HG03139 (cell line): ENCODE data around the gene MMEL1.
A peak's percentile ranks its signal among the peaks of the same experiment; 100 is the strongest.
"Not testable (repeated sequence)": the region's sequence is repeated elsewhere in the genome, so short reads cannot be mapped to it uniquely, and the experiment has no call there.

Experiments
- ATAC-seq: cut with Tn5 transposase; IDR thresholded peaks from one replicate; pipeline ENCODE4 v1.9.1; 2021; ENCODE audit not compliant: unreplicated experiment

The MMEL1 gene

DNA sequence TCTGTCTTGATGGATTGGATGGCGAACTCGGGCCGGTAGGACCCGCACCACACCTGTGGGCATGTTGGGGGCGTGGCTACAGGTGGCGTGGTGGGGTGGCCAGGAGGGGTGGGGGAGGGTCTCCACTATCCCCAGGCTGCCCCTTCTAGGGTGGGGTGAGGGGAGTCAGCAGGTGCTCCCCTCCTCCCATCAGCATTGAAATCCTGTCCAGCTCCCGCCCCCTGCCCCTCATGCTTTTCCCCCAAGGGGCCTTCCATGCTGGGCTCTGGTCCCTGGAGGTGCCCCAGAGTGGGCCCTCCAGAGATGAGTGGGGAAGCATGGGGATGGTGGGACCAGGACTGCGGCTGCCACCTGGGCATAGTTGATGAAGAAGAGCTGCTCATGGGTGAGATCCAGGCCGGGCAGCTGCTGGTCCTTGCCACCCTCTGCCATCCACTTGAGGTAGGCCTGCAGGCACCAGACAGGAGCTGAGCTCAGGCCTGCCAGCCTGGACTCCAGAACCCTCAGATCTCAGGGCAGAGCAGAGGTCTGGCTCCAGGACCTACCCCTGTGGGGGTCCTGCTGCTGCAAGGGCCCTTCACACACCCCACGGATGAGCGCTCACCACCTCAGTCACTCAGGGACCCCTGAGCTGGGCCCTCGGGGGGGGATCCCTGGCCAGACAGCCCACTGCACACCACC lies 41.1 kb downstream of the MMEL1 start:
- ATAC-seq: no peak

DNA sequence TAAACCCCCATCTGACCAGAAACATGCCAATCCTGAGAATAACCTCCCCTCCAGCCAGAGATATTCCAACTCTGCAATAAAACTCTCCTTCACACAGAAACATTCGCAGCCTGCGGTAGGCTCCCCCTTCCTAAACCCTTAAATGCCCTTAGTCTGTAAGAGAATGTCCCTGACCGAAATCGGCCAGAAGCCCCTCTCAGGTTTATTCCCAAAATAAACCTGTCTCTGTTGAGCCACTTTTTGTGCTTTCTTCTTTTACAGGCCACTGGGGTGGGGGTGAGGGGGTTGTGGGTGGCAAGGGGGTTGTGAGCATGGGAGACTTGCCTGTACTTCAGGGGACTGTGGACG lies 41.6 kb downstream of the MMEL1 start:
- ATAC-seq: no peak

DNA sequence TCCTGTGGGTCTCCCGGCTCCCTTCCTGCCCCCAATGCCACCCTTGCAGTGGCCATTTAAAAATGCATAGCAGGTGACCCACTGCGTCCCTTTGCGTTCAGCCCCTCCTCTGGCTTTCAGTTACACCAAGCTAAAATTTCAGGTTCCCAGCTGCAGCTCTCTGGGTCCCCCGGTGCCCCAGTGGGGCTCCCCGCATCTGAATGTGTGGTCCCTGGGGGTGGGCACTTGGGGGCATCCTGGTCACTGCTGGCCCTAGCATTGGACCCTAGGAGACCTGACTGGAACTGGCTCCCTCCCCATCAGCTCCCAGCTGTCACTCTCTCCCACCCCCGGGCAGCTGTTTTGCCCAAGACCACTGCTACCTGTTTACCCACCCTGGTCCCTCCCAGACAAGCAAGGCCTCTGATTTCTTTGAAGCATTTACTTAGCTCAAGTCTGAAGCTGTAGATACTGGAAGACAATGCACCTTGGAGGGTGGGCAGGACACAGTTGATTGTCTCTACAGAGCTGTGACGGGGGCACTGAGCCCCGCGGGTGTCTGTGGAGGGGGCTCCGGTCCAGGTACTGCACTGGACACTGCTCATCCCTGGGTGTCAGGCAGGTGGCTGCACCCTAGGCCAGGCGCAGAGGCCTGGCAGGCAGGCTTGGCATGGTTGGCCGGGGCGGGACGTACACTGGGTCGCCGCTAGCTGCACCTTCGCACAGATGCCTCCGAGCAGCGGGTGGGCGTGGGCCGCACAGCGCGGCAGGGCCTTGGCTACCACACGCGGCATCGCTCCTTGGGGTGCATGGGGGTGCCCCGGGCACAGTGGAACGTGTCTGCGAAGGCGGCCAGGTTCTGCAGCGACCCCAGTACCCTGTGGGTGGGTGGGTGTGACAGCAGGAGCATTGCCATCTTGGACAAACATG lies 42.3 kb downstream of the MMEL1 start:
- ATAC-seq: no peak

DNA sequence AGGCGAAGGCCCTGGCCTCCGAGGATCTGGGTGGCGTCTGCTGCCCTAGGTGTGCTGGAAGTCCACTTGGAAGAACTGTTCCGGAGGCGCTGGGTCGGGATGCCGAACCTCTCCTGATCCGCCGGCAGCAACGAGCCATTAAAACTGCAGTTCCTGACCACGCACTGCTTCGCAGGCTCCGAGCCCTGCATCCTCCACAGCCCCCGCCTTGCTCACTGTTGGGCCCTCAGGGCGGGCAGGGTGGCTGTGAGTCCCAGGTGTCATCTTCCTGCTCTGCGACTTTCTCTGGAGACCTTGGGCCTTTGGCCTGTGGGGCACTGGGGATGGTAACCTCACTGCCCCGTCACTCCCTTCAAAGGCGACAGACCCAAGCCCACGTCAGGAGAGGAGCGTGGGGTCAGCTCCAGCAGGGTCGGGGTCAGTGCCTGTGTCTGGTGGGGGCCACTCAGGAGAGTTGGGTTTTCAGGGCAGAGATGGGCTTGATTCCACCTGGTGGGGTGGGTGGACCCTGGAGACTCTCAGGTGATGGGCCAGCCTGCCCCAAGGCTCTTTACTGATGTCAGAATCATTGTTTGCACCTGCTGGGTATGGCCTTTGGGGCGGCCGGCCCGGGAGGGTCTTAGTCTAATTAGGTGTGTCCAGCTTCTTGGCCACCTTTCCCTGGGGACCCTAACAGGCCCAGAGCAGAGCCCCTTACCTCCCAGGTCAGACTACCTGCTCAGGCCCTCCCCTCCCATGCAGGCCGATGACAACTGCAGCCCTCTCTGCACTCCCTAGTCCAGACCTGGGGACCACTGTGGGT lies 43.2 kb downstream of the MMEL1 start:
- no peak for ATAC-seq

DNA sequence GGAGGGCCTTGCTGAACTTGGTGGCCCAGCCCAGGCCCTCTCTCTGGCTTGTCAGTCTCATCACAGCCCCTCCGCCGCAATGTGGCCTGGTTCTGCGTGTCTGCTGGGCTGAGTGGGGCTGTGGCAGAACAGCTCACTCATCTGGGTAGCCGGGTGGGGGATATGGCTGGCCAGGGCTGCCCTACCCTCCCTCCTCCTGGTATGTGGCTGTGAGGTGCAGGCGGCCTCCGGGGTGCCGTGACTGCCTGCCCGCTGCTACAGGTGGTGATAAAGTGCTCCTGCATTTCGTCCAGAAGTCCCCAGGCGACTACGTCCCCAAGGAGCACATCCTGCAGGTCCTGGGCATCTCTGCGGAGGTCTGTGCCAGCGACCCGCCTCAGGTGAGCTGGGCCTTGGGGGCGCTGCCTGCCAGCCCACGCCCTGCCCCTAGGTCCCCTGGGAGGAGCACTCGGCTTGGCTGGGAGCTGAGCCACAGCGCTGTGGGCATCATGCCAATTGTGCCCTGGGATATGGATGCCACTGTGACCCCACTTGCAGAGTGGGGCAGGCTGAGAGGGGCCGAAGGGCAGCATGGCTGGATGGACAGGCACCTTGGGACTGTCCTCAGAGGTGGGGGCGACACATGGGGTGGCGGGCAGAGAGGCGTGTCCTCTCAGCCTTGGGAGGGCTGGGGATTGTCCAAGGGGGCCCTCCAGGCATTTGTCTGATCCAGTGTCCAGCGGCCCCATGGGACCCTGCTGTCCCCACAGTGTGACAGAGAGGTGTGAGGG lies 44.0 kb downstream of the MMEL1 start:
- no peak for ATAC-seq

DNA sequence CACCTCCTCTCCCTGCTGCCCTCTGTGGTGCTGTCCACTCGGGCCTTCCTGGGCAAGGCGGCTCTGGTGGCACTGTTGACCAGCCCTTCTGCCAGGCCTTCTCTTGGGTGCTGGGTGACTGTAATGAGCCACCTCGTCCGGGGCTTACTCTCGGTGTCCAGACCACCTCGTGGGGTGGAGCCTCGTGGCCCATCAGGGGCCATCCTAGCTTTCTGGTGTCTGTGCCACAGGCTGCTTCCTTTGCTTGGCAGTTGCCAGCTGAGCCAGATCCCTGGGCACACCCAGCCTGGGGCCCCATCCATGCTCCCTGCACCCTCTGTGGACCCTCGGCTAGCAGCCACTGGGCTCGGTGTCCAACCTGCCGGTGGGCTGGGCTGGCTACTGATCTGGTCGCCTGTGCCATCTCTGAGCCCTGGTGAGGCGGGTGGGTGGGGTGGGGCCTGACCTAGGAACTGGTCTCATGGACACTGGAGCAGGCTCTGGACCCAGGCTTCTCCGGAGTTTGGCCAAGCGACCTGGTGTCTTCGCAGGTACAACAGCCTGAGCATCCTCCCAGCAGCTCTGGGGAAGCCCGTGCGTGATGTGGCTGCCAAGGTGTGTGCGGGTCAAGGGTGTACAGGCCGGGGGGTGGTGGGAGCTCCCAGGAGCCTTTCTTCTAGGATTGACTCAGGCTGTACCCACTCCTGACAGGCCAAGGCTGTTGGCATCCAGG lies 44.8 kb downstream of the MMEL1 start:
- no peak for ATAC-seq

DNA sequence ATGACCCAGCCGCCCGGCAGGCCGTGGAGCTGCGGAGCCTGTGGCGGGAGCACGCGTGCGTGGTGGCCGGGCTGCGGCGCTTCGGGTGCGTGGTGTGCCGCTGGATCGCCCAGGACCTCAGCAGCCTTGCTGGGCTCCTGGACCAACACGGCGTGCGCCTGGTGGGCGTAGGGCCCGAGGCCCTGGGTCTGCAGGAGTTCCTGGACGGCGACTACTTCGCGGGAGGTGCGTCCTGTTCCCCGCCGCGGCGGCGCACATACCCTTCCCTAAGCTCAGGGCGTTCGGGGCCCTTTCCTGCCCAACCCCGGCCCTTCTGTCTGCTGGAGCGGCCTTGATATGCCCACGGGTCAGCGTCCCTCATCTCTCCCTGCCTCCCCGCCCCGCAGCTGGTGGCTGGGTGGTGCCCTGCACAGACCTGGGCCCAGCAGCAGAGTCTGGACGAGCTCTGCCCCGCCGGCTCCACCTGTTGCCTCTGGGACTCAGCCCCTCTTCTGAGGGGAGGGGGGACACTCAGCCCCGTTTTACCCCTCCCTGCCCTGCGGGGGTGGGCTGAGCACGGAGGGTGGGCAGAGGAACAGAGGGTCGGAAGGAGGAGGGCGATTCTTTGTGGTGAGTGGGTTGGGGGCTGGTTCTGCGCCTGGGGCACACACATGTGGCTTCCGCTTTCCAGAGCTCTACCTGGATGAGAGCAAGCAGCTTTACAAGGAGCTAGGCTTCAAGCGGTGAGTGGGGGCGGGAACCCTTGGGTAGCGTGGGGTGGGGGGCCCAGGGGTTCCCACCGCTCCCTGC lies 45.6 kb downstream of the MMEL1 start:
- no peak for ATAC-seq

DNA sequence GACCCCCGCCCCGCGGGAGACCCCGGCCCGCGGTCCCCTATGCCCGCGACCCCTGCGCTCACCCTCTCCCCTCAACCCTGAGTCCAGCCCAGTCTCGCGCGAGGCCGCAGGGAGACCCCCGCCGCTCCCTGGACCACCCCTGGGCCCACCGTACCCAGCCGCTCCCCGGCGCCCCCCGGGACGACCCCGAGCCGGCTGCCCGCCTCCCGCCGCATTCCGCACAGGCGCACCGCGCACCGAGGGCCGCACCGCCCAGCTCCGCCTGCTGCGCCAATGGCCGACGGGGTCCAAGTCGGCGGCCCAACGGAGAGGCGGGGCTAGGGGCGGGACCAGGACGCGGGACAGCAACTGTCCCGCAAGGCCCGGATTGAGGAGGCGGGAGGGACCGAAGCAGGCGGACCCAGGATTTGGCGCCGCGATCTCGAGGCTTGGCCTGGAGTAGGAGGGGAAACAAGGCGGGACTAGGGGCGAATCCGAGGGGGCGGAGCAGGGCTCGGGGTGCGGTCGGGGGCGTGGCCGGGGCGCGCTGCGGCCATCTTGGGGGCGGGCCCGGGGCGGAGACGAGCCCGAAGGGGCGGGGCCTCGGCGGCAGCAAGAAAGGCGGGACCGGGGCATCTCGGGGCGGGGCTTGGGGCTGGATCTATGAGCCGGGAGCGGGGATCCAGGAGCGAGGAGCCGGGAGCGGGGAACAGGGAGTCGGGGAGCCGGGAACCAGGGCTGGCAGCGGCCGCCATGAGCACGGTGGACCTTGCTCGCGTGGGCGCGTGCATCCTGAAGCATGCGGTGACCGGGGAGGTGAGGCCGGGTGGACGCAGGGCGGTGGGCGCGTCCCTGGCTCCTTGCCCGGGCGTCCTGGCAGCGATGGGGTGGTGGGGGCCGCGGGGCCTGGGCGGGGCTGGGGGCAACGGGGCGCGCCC lies 46.4 kb downstream of the MMEL1 start, which contains the start of gene PRXL2B:
PRXL2B (plus strand) TSS at position 624 of the 917 bp plus-strand sequence; CDS start at position 733, 109 bp downstream.
- peak; percentile 59 for ATAC-seq

DNA sequence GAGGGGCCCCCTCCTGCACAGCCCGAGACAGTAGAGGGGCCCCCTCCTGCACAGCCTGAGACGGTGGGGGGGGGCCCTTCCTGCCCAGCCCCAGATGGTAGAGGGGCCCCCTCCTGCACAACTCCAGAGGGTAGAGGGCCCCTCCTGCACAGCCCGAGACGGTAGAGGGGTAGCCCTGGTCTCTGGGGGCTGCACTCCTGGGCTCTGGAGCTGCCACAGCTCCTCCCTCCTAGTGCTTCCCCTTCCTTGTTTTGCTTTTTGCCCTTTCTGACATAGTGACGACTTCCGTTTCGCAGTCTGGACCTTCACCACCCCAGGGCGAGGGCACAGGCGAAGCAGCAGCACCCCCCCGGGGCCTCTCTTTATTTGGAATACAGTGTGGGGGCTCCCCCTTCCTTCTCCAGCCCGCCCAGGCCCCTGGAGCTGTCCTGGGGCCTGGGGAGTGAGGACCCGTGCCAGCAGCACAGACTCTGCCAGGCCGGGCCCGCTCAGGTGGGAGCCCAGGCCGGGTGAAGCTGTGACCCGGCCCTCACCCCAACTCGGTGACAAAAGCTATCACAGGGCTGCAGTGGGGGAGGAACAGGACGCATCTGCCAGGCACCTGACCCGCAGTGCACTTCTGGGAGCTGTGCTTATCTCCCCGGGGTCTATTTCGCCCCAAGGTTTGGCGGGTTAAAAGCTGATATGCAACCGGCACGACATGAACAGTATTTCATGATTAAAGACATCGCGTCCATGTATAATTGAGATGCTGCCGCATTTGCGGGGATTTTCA lies 47.3 kb downstream of the MMEL1 start:
- ATAC-seq: peak; percentile 34

DNA sequence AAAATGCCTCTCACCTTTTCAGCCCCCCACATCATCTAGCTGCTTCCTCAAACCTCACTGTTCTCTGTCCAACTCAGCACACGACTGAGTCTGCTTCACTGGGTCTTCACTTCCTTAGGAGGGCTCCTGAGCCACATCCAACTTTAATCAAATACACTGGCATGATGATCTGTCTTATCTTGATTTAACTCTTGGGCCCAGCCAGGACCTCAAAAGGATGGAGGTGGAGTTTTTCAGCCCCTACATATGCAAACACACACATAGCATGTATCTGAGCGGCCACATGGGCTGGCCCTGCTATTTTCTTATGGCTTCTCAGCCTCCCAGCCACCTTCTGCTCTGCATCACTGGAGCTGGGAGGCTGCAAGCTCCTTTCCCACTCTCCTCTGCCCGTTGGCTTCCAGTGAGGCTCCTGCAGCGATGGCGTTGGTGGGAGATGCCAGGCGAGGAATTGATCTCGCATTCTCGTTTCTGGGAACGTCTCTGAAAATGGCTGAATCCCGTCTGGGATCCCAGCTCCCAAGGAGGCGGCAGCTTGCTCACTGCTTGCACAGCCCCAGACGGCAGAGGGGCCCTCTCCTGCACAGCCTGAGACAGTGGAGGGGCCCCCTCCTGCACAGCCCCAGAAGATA lies 48.0 kb downstream of the MMEL1 start:
- no peak for ATAC-seq

DNA sequence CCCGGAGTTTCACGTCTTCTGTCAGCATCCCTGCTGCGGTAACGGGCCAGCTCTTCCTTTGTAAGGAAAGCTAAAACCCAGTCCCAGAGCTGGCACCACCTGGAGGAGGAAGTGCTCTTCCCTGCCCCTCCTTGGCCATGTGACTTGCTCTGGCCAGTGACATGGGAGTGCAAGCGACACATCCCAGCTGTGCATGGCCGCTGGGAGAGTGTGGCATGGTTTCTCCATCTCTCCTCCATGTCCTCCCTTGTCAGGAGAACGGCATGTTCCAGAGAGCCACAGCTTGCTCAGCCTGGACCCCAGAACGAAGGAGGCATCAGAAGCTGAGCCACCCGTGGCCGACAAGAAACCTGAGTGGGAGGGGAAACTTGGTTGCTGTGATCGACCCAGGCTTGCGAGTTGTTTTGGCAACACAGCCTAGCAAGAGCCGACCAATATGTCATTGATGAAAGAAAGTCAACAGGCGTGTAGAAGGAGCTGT lies 48.9 kb downstream of the MMEL1 start:
- no peak for ATAC-seq

DNA sequence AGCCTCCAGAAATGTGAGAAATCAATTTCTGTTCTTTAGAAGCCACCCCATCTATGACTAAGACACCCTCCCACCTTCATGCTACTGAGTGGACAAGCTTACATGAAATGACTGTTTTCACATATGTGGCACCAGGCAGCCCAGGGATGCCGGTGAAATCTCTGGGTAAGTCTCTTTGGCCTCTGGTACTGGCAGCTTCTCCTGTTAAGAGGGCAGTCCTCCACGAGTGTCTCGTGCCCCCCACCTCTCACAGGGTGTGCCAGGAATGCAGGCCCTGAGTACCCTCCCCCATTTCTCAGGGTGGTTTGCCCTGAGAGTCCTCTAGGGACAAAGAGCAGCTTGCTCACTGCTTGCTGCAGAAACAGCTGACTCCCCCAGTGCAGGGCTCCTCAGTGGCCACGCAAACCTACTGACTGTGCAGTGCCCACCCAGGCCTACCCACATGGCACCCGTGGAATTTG lies 49.5 kb downstream of the MMEL1 start:
- ATAC-seq: no peak

DNA sequence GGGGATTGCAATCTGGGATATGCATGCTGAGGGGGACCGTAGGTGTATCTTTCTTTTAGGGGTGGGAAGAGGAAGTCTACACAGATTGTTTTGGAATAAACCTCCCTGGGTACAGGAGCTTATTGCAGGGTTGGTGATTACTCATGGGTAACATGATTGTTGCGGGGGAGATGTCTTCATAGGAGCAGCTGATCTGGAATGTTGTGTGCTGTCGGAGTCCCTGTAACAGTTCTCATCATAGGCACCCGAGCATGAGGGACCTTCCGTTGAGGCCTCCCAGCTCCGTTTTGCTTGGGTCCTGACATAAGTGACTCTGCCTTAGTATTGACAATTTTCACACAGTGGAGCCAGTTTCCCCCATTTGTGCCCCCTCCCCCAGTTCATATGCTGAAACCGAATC lies 50.4 kb downstream of the MMEL1 start:
- ATAC-seq: no peak

DNA sequence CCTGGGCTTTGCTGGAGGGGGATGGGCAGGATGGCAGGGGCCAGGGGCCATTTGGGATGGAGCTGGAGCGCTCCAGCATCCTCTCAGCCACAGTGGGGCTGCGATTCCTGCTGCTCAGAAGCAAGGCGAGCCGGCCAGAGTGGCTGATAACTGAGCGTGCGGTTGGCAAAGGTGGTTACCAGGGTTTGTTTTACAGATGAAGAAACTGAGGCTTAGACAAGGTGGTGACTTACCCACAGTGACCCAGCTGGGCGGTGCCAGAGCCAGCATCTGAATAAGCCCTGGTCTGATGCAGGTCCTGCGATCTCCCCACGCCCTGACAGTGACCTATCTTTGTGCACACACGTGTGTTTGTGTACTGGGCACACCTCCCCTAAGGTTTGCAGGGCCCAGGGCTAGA lies 52.1 kb downstream of the MMEL1 start:
- no peak for ATAC-seq

DNA sequence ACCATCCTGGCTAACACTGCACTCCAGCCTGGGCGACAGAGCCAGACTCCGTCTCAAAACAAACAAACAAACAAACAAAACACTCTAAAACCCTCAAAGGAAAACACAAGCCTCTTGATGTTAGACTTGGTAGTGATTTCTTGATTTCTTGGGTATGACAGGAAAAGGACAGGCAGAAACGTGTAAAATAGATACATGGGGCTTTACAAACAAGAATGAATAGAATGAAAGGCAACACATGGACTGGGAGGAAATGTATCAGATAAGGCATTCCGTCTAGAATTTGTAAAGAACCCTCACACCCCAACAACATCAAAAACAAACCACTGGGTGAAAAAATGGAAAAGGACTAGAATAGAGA lies 54.1 kb downstream of the MMEL1 start:
- no peak for ATAC-seq

DNA sequence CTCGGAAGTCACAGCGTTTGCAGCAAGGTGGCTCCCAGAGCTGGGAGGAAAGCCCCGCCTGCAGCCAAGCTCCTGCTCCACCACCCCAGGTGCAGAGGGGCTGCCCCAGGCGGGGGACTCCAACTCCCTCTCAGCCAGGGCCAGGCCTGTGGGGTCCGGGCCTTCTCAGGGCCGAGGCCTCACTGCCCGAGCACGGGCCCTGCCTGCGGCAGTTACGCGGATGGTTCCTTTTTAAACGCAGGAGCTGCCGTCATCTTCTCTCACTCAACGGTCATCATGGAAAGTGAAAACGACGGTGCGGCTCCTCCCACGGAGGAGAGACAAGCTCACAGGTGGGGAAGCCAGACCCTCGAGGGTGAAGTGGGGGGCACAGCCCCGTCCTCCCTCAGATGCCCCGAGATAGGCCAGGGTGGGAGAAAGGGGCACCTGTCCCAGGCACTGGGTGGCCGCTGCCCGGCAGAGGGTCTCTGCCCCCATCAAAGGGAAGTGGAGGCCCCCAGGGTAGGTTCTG lies 55.2 kb downstream of the MMEL1 start:
- not testable (repeated sequence) for ATAC-seq
